ENCODE data around the gene TSHZ1.

Gene TSHZ1

DNA sequence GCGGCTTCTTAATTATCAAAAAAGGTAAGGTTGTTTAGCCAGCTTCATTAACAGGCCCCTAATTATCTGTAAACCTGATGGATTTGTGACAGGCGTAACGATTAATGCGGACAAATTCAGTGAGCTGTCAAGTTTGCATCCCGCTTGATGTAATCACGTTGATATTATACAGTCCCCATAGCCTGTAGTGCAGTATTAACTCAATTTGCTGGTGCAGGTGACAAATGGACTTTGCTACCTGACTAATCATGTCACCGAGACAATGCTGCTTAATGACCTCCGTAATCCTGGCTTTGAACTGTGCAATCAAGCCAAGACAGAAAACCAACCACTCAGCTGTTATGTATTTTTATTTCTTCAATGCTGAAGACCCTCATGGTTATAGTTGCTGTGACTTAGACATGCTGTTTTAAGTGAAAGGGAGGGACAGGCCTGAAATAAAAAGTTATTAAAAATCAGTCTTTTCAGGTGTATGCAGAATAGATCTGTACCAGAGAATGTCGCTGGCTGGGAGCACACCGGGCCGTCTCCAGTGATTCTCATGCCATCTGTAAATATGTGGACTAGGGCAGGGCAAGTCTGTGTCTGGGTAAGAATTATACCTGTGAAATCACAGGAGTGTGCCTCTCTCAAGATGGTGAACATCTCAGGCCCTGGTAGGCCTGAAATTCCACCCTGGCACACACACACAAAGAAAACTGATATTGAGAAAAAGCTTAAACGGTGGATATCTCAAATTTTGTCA is 4.3 kb downstream of the TSHZ1 start:
- no peak overlapping the region for H3K27ac ChIP-seq
- TF ChIP-seq, protein P1, sequence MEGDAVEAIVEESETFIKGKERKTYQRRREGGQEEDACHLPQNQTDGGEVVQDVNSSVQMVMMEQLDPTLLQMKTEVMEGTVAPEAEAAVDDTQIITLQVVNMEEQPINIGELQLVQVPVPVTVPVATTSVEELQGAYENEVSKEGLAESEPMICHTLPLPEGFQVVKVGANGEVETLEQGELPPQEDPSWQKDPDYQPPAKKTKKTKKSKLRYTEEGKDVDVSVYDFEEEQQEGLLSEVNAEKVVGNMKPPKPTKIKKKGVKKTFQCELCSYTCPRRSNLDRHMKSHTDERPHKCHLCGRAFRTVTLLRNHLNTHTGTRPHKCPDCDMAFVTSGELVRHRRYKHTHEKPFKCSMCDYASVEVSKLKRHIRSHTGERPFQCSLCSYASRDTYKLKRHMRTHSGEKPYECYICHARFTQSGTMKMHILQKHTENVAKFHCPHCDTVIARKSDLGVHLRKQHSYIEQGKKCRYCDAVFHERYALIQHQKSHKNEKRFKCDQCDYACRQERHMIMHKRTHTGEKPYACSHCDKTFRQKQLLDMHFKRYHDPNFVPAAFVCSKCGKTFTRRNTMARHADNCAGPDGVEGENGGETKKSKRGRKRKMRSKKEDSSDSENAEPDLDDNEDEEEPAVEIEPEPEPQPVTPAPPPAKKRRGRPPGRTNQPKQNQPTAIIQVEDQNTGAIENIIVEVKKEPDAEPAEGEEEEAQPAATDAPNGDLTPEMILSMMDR (conservative IDR thresholded peaks at IDR 0.05): no peak
- no peak for TF ChIP-seq ZFX (IDR thresholded peaks at IDR 0.05)

GRCh38 chr18:75215663-75216062 is 5.1 kb downstream of the TSHZ1 start:
- no peak for TF ChIP-seq ZFX (IDR thresholded peaks at IDR 0.05)
- TF ChIP-seq, protein P1 (conservative IDR thresholded peaks at IDR 0.05): no peak
- H3K27ac ChIP-seq: no peak overlapping the region

DNA sequence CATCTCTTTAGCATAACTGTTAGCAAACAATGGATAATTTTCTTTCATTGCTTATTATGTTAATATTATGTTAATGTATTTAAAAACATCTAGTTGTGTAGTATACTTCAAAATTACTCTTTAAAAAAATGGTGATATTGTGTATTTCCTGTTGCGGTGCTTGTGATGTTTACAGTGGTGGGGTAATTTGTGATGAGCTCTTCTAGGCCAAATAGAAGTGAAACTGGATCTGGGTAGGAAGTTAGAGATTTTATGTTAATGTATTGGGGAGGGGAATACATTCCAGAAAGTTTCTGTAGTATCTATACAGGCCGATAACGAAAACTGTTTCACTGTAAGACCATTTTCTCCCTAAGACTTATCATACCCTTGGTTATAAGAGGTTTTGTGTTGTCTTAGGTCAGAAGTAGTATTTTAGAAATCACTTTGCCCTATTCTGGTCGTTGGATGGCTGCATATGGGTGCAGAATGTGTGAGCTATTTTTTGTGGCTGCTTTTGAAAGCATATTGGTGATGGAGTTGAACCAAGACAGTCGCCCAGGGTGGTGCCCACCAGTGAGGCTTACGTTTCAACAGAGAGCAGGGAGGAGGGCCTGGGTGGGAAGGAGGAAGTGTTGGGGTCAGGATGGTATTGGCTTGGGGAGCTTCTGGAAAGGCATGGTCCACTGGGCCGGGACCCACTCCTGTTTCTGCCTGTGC is 5.8 kb downstream of the TSHZ1 start:
- TF ChIP-seq ZFX (IDR thresholded peaks at IDR 0.05): no peak
- TF ChIP-seq, protein P1 (conservative IDR thresholded peaks at IDR 0.05): no peak
- H3K27ac ChIP-seq: peak overlapping the region; percentile 28; the same call in 1 of the 2 replicates

DNA sequence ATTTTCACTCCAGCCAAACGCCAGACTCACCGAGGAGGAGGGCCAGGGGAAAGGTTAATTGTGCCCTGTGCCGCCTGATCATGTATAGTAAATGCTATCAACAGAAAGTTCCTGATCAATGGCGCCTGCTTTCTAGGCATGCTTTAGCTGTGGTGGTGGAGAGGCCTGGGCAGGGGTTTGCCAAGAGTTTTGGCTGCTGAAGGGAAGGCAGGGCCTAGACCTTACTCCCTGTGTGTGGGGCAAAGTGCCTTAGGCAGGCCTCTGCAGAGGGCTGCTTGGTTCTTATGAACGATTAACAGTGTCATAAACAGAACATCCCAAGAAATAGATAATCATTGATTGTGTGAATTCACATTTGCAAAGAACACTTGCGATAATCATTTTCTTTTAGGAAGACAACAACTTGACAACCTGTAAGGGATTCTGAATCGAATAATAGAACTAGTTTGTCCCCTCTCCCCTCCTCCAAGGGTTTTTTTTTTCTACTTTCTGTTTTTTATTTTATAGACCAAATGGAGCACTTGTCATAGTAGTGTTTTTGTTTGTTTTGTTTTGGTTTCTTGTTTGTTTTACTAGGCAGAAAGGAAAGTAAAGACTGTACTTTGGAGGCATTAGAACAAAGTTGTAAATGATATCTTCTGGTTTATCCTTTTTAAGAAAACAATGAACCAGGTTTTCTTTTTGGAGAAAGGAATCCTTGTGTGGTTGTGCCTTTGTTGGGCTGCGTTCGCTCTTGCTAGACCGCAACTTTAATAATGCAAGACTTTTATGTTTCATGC is 6.5 kb downstream of the TSHZ1 start:
- H3K27ac ChIP-seq: peak overlapping the region; percentile 28; the same call in 1 of the 2 replicates
- TF ChIP-seq, protein P1 (conservative IDR thresholded peaks at IDR 0.05): no peak
- no peak for TF ChIP-seq ZFX (IDR thresholded peaks at IDR 0.05)

DNA sequence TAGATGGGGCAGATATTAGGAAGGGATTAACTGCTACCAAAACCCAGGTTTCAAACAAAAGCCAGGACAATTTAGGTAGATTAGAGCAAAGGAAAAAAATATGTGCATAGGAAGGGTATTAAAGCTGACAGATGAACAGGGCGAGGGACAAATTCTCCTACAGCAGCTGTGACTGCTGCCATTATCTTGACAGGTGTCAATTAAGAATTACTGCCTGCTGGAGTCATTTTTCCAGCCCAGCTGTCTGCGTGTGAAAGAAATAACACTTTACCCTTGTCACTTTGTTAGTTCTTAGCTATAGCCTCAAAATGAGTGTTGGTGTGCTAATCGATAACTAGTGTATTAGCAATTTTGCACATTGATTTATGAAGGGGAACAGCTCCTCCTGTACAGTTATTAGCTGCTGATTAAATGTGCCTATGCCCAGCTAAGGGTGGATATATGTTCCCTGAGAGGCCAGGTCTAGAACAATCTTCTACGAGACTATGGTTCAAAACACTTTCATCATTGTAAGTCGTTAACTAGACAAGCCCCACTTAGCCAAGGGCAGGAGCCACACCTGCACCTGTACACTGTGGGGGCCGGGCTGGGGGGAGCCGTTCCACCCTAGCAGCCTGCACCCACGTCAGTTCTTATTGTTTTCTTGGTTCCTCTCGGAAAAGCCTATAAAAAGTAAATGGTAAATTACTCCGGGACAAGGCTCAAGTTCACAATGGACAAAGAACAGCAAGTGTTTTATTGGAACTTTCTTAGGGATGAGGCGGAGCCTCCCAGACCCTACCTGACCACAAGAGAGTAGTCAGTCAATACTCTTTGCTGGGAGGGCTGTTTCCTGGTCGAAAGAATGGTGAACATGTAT is 7.7 kb downstream of the TSHZ1 start:
- TF ChIP-seq, protein P1 (conservative IDR thresholded peaks at IDR 0.05): no peak
- TF ChIP-seq ZFX (IDR thresholded peaks at IDR 0.05): no peak
- H3K27ac ChIP-seq: no peak overlapping the region; the same call in 1 of the 2 replicates

DNA sequence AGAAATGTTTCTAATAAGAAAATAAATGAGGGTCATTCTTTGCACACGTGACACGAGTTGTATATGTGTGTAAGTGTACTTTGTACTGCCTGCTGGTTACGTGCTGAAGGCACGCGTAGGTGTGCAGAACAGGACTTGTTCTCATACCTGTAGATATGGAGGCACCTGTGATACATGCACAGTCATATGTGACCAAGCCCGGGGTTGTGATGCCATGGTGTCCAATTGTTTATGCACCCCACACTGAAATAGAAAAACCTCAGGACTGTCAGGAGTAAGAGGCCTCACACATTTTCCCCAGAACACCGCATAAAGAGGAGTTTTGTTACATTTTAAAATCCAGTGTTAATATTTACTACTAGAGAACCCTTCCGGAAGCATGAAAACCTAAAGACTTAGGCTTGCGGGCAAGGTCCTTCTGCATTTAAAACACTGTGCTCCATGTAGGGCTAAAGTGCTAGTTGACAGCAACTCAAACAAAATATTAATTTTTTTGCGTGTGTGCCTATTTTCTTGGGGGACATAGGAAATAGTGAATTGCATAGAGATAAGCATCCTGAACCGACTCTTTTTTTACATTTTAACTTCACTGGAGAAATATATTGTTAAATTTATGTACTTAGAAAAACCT is 9.3 kb downstream of the TSHZ1 start:
- TF ChIP-seq ZFX (IDR thresholded peaks at IDR 0.05): no peak
- TF ChIP-seq, protein P1 (conservative IDR thresholded peaks at IDR 0.05): no peak

More for the DNA sequence above, 9.3 kb downstream of the TSHZ1 start:
- H3K27ac ChIP-seq: no peak overlapping the region
